SK-N-MC (cell line): ENCODE results near the gene RHOA.

Experiments
- EZH2 ChIP-seq: fragments of 200-600 bp; sonication (generic); IDR thresholded peaks from one replicate; pipeline ENCODE4 v1.6.1; 2017; ENCODE audit warnings: antibody characterized with exemption
- FOXP2 ChIP-seq: optimal IDR thresholded peaks from 2 replicates; pipeline ENCODE3; 2011; ENCODE audit warnings: mild to moderate bottlenecking, moderate library complexity; ENCODE audit not compliant: insufficient read depth; ENCODE audit errors: extremely low read length, control extremely low read depth
- POLR2AphosphoS5 ChIP-seq: IDR thresholded peaks from 2 replicates; pipeline ENCODE4 v1.6.1; 2012; ENCODE audit warnings: mild to moderate bottlenecking, low read depth, low read length, borderline replicate concordance

- TF ChIP-seq EZH2, result no peak
- TF ChIP-seq FOXP2, result no peak
- no peak for TF ChIP-seq POLR2AphosphoS5
Observed at GRCh38 chr3:49378249-49378895, 33.4 kb downstream of the RHOA start.
